Measurements from ENCODE around the gene DLEC1.

- TF ChIP-seq POLR2A (IDR thresholded peaks at IDR 0.05) (no peak), CTCF (IDR thresholded peaks at IDR 0.05) (no peak)
These were observed 16.7 kb upstream of the DLEC1 start for GRCh38 chr3:38022301-38022700.
